ENCODE results near the gene PFKM.
A peak's percentile ranks its signal among the peaks of the same experiment; 100 is the strongest.

PFKM gene

GRCh38 chr12:48157018-48157888, 38.1 kb downstream of the PFKM start, which contains the start of gene ASB8:
Gene ASB8, minus strand, starts transcription at chr12:48157515. Its CDS starts 4,019 bp downstream, at chr12:48153496.
- ATAC-seq (peak; percentile 94), DNase-seq (peak; percentile 99)

DNA sequence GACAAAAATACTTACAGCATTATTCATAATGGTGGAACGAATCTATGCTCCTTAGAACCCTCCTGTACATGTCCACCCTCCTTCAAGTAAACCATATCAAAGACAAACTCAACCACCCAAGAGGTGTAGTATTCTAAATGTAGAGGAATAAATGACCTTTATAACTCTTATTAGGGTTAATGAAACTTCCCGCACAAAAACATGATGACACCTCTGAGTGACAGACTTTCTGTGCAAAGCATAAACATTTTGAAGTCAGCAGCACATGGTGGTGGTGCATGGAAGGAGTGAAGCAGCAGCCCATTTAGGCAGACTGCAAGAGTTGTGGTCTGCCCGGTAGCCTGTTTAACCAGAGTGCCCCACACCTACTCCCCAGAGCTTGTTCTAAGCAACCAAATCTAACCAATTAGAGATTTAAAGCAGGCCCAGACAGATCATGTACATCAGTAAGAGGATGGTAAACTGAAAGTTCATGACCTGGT, 38.8 kb downstream of the PFKM start:
- ATAC-seq (peak; percentile 5), DNase-seq (peak; percentile 27)

- DNase-seq (no peak), ATAC-seq (no peak)
Measured at GRCh38 chr12:48160046-48160445, 40.9 kb downstream of the PFKM start.

DNA sequence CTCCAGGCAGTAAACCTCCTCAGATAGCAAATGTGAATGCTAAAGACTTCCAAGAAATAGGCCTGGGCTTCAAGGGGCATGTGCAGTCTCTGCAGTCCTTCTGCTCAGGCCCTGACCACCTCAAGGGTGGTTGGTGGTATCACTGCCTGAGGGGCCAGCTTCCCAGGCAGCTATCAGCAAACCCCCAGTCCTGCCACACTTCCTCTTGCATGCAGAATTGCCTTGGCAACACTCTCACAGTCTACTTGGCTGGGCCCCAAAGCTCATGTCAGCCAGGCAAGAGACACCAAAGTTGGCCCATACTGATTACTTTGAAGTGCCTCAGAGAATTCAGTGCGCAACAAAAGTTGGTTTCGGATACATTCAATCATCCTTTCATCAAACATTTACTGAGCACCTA, 41.6 kb downstream of the PFKM start:
- DNase-seq, result no peak
- ATAC-seq, result no peak

- DNase-seq (no peak), ATAC-seq (no peak)
Measured at GRCh38 chr12:48163150-48163747, 44.1 kb downstream of the PFKM start.

DNA sequence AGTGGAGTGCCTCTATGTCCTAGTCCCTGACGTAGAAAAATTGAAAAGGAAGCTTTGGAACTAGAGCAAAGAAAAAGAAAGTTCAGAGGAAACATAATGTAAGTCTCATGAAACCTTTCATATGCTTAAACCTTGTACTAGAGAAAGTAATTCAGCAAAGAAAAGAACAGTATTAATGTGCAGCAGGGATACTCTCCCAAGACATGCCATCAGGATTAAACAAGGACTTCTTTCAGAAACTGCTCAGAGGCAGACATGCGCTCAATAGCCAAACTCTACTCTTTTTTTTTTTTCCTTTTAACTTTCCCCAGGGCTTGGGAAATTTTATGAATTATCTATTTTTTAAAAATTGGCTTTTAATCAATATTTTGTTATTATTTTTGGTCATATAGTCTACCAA, 45.3 kb downstream of the PFKM start:
- ATAC-seq, result no peak

DNA sequence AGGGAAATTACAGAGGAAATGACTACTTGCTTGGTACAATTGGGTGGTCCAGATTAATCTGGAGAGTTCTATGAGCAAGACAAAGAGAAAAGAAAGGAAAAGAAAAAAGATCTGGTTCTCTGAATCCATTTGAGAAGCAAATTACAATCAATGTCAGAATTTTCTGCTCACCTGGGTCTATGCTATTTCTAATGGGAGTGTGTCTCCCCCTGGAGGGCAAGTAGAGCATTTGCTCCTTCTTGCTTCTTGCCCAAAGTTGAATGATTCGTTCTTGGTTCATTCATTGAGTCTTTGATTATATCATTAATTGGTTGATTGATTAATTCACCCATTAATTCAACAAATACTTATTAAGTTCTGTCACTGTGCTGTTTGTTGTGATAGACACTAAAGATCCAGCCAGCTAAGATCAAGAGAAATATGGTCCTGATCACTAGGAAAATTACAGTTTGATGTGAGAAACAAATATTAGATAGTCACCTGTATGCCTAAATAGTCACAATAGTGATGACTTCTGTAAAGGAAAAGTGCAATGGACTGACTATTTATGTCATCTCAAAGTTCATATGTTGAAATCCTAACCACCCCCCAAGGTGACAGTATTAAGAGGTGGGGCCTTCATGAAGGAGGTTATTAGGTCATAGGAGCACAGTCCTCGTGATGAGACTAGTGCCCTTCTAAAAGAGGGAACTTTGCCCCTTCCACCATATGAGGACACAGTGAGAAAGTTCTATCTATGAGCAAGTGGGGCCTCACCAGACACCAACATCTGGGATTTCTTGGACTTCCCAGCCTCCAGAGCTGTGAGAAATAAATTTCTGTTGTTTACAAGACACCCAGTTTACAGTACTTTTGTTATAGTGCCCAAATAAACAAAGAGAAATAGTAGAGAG, 46.2 kb downstream of the PFKM start:
- DNase-seq, result peak; percentile 47
- no peak for ATAC-seq

More for the DNA sequence above, 45.3 kb downstream of the PFKM start:
- no peak for DNase-seq

GRCh38 chr12:48169011-48169410, 49.8 kb downstream of the PFKM start:
- no peak for DNase-seq
- ATAC-seq, result no peak

DNA sequence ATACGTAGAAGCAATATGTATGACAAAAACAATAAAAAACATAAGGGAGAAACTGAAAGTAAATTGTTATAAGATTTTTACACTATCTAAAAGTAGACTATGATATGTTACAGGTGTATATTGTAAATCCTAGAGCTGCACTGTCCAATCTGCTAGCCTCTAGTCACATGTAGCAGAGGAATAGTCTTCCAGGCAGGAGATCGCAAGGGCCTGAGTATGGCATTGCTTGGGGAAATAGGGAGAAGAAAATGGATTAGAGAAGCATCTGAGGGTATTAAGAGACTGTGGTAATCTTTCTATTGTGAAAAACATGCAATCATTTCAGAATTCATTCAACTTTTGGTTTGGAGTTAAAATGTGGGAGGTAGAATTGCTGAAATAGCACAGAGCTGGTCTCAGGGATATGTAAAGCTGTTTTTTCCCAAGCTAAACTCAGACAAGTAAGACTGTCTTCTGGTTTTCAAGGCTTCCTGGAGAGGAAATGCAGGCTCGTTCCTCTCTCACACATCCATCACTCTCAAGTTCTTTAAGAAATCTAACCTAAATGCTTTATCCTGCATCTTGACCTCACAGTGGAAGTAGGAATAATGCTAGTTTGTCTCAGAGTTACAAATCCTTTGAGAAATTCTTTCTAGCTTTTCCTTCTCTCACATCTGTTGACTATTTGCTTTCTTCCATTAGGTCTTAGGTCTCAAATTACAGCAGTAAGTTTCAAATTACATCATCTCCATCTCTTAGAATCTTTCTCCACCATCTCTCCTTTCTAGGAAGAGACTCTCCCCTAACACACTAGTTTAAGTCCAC, 56.7 kb downstream of the PFKM start:
- ATAC-seq, result no peak
- DNase-seq, result no peak

DNA sequence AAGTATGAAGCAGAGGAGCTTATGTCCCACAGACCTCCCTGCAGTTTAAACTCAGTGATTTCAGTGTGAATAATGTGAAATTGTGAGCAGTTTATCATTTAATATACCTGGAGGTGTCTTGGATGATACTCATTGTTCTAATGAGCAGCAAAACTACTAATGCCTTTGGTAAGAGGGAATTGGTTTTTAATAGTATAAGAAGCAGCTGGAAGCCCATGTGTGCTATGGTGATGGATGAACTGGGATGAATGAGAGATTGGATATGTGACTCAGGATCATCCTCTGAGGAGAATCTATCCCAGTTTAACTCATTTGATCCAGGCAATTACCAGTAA, 57.2 kb downstream of the PFKM start:
- ATAC-seq (no peak), DNase-seq (no peak)

- ATAC-seq (no peak), DNase-seq (no peak)
Measured at GRCh38 chr12:48177982-48178381, 58.8 kb downstream of the PFKM start.

DNA sequence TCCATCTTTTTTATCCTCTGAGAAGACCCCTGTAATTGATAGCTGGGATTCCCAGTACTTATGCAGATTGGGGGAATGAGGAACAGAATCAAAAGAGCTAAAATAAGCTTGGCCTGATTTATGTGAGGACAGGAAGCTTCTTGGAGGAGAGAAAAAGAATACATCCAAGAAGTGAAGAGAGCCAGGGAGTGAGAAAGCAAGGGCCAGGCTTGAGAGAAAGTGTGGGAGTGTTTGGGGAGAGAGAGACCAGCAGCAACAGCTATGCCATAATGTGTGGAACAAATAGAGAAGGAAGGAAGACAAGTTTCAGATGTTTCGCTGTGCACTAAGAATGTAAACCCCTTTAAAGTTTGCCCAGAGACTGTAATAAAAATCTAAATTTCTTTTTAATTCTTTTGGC, 60.3 kb downstream of the PFKM start:
- DNase-seq (no peak), ATAC-seq (no peak)

- no peak for DNase-seq
- ATAC-seq, result no peak
Measured at GRCh38 chr12:48180424-48180823, 61.3 kb downstream of the PFKM start.

DNA sequence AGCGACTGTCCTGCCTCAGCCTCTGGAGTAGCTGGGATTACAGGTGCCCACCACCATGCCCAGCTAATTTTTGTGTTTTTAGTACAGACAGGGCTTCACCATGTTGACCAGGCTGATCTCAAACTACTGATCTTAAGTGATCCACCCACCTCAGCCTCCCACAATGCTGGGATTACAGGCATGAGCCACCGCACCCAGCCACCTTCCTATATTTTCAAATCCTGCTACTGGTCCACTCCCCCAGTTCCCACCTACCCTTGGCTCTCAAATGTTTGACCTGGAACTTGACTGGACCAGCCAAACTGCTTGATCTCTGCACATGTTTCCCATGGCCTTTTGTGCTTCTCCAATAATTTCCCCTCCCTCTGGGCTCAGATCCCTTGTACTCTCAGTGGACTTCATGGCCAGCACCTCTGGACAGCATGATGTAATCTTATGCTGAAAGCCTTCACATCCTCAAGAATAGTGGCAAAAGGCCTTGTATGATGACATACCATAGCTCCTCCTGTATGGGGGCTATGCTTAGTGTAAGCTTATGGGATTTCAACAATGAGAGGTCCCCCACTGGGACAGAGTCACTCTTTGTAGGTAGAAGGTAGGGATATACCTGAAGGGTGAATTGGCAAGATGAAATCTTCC, 61.8 kb downstream of the PFKM start:
- ATAC-seq (no peak), DNase-seq (no peak)

DNA sequence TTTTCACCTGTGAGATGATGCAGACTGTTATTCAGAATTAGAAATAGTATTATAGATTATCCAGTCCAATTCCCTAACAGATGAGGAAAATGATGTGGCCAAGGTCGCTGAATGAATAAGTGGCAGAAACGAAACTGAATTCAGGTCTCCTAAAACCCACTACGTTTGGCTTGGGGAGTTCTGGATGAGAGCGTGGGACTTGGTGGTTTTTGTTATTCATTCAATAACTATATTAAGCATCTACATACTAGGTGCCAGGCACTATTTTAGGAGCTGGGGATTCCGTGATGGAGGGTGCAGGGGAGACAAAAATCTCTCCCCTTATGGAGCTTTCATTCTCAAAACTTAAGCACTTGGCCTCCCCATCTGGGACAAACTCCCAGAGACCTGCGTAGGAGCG, 63.5 kb downstream of the PFKM start:
- peak; percentile 10 for ATAC-seq
- DNase-seq, result no peak

DNA sequence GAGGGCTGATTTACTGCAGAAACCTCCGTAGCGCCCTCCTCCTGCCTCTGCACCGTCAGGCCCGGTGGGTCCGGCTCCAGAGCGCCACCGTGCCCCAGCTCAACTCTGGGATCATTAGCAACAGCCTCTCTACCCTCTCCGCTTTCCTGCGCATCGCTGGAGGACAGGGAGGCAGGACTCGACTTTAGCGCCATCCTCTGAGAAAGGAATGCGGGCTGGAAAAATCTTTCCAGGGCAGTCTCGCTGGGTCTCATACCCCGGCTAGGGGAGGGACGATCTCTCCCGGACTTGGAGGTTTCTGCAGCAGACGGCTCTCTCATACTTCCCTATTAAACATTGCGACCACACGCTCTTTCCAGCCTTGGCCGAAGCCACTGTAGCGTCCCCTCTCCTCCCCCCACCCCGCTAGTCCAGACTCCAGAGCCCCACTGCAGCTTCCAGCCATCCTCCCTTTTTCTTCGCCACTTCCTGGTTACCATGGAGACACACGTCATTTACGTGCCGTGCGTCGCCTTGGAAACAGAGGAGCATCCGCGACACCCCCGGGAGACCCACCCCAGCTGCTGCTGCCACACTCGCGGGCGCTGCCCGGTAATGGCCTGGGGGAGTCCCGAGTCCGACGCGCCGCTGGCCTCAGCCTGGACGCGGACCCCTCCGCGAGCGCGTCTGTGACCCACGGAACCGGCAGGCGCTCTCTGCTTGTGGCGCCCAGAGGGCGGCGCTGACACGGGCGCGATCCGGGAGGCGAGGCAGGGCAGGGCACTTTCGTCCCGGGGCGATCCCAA, 64.1 kb downstream of the PFKM start, which contains the start of gene CCDC184:
CCDC184 (plus strand) TSS at position 554 of the 785 bp plus-strand sequence. CDS start 479 bp downstream, outside the sequence.
- DNase-seq (peak; percentile 69), ATAC-seq (peak; percentile 73)

- peak; percentile 7 for ATAC-seq
- DNase-seq, result peak; percentile 26
Measured at GRCh38 chr12:48183876-48184548, 64.8 kb downstream of the PFKM start.

DNA sequence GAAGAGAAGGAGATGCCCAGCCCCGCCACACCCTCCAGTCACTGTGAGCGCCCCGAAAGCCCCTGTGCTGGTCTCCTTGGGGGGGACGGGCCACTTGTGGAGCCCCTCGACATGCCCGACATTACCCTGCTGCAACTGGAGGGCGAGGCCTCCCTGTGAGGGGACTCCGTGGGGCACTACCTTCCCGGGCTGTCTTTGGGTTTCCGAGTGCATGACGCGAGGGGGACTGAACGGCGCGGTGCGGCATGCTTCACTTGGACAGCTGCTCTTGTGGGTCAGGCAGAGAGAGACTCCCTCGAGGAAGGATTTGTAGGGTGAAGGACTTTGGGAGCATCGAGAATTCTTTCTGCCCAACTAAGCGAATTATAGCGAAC, 65.4 kb downstream of the PFKM start:
- no peak for DNase-seq
- ATAC-seq, result no peak

DNA sequence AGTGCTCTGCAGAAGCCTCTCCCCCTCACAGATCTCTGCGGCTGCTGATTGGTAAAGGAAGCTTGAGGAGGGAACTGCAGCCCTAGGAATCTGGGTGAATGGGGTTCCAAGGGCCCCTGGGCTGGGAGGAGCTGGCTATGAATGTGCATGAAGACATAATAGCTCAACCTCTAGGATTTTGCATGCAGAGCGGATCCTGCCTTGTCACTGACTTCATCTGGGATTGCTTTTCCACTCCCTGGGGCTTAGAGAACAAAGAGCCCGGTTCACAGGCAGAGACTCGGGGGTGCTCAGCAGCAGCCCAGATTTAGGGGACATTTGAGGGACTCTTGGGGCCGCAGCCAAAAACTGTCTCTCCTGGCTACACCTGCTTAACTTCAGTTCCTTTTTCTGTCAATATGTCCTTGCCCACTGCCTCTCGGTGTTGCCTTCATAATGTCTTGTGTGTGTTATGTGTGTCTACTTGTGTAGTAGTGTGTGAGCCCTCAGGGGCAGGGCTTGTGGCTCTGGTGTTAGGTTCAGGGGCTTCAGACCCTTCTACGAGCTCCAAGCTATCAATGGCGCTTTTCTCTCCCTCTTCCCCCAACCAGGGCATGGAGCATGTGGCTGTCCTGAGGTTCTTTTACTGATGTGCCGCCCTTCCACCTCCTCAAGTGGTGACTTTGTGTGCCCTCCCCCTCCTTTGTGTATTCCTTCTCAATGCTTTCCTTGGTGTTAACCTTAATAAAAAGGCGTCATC, 66.2 kb downstream of the PFKM start:
- DNase-seq (no peak), ATAC-seq (no peak)
